Gastroesophageal sphincter (tissue), 4 donors: ENCODE data around the gene CCDC187. TPM values are rescaled to one million over a fixed set of nuclear protein-coding genes. Genes with fewer than 3 reads are reported as not detected.
"Not testable (repeated sequence)": the region's sequence is repeated elsewhere in the genome, so short reads cannot be mapped to it uniquely, and the experiment has no call there.

Experiments
- ATAC-seq: fragments of 150-250 bp; one replicate; pipeline ENCODE4 v1.9.1; 2016; ENCODE audit warnings: mild to moderate bottlenecking, moderate library complexity
- H3K27ac ChIP-seq, 4 donors: fragments of 200-600 bp; sonication (generic) in 3 of 4; 1 replicate in 3 of 4; 2 replicates in 1 of 4; pipeline ENCODE4 v1.5.1; 2016 to 2019
- H3K27me3 ChIP-seq: fragments of 200-600 bp; sonication (generic); one replicate; pipeline ENCODE4 v1.5.1; 2019
- H3K36me3 ChIP-seq, 2 donors: fragments of 200-600 bp; sonication (generic); one replicate each; pipeline ENCODE4 v1.5.1; 2019; ENCODE audit warnings: control low read depth in 1 of 2
- H3K4me1 ChIP-seq, 3 donors: fragments of 200-600 bp; sonication (generic); 1 replicate in 2 of 3; 2 replicates in 1 of 3; pipeline ENCODE4 v1.5.1; 2016 to 2019; ENCODE audit warnings: control low read depth in 2 of 3
- H3K4me3 ChIP-seq, 2 donors: fragments of 200-600 bp; sonication (generic); one replicate each; pipeline ENCODE4 v1.5.1; 2019; ENCODE audit warnings: mild to moderate bottlenecking in 1 of 2, moderate library complexity in 1 of 2
- H3K9me3 ChIP-seq, 3 donors: fragments of 200-600 bp; sonication (generic); one replicate each; pipeline ENCODE4 v1.5.1; 2017 to 2019; ENCODE audit warnings: control low read depth in 2 of 3
- CTCF ChIP-seq, 4 experiments: fragments of 200-600 bp in 2 of 4; fragments of 450-650 bp in 2 of 4; sonication (generic) in 1 of 4; IDR thresholded peaks; one replicate each; pipeline ENCODE4 v1.5.1; 2017 to 2019; ENCODE audit warnings: antibody characterized with exemption in 4 of 4, mild to moderate bottlenecking in 2 of 4, moderate library complexity in 2 of 4
- EP300 ChIP-seq: sonication (generic); formaldehyde crosslinking; IDR thresholded peaks from one replicate; pipeline ENCODE4 v1.6.1; 2017; ENCODE audit warnings: antibody characterized with exemption, mild to moderate bottlenecking
- POLR2A ChIP-seq, 2 donors: fragments of 450-650 bp; IDR thresholded peaks; one replicate each; pipeline ENCODE4 v1.6.1; 2017; ENCODE audit warnings: antibody characterized with exemption in 2 of 2, mild to moderate bottlenecking in 2 of 2, moderate library complexity in 1 of 2
- POLR2AphosphoS5 ChIP-seq: sonication (generic); formaldehyde crosslinking; IDR thresholded peaks from one replicate; pipeline ENCODE4 v1.6.1; 2017; ENCODE audit warnings: antibody characterized with exemption
- WGBS, 2 donors: methylation state at CpG; one replicate each; pipeline ENCODE4 v1.1.5; 2018; ENCODE audit warnings: low coverage in 1 of 2; 5-methylcytosine and 5-hydroxymethylcytosine counted together
- total RNA-seq, 4 donors: library from RNA; depleted of rRNA; stranded (reverse); fragments of >200 nt; gene quantifications; one replicate each; pipeline ENCODE4 v1.1.0, GENCODE V29; 2016

Gene CCDC187
- total RNA-seq, 4 donors from 2014 or later, result not detected

DNA sequence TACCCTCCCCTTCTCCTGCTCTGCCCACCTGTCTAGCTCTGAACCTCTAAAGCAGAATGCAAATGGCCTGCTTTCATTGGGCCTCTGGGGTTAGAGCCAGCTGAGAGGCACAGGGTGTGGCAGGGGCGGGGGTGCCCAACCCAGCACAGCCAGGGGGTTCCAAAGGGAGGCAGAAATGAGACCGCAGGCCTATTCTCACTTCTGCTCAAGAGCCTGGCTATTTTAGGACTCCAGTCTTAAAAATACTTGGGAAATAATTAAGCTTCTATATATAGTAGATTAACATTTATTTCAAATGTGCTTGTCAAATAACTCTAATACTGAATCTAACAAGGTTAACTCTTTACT lies 63.9 kb downstream of the CCDC187 start:
- ATAC-seq, result no peak
- H3K9me3 ChIP-seq, result no peaks in the 10 kb centered on the region
- whole genome bisulfite sequencing, 2 donors, result 50 to 100% methylated on average over 1 to 2 of the region's 2 CpGs
- H3K4me1 ChIP-seq, result peaks cover 3 to 44% (median 7%) of the 10 kb centered on the region in 3 donors
- TF ChIP-seq POLR2AphosphoS5 (no peak), POLR2A (IDR thresholded peaks at IDR 0.05) (no peak), EP300 (no peak), CTCF (IDR thresholded peaks at IDR 0.05) (no peak)
- no peak overlapping the region for H3K27ac ChIP-seq
- H3K27me3 ChIP-seq, result no peaks in the 10 kb centered on the region
- H3K4me3 ChIP-seq, result no peak overlapping the region
- peaks cover 0 to 26% of the 10 kb centered on the region in 2 donors for H3K36me3 ChIP-seq

DNA sequence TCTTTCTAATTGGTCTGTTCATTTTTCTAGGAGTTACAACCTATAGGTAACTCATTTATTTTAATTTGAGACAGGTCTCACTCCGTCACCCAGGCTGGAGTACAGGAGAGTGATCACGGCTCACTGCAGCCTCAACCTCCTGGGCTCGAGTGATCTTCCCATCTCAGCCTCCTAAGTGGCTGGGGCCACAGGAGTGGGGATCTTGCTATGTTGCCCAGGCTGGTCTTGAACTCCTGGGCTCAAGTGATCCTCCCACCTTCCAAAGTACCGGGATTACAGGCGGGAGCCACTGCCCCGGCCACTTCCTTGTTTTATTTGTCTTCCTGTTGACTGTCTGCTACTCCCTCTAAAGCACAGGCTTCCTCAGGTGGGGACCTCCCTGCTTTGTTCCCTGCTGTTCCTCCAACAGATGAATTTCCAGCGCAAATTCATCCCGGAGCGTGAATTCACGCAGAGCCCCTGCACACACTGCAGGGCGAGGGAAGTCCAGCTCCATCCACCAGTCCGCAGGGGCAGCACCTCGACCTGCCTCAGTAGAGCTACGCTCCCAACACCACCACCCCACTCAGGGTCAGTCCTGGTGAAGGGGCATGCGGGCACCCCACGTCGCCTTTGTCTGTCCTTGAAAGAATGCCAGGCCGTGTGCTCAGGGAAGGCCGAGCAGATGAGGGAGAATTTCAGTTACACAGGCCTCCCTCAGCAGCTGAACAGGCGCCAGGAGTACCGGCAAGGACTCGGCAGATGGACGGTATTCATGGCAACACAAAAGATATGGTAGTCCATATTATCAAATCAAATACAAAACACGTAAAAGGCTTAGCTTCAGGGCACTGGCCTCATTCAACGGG lies 64.5 kb downstream of the CCDC187 start:
- Histone ChIP-seq H3K27ac (no peak overlapping the region), H3K4me3 (no peak overlapping the region), H3K27me3 (no peaks in the 10 kb centered on the region), H3K36me3 (peaks cover 0 to 32% of the 10 kb centered on the region in 2 donors), H3K9me3 (no peaks in the 10 kb centered on the region), H3K4me1 (peaks cover 0 to 38% (median 1%) of the 10 kb centered on the region in 3 donors)
- ATAC-seq, result peak; percentile 34
- TF ChIP-seq POLR2A (IDR thresholded peaks at IDR 0.05) (no peak), CTCF (IDR thresholded peaks at IDR 0.05) (no peak), EP300 (no peak), POLR2AphosphoS5 (no peak)
- WGBS, 2 donors, result 53 to 60% methylated on average over 5 to 6 of the region's 25 CpGs

GRCh38 chr9:136238342-136238732 lies 65.6 kb downstream of the CCDC187 start:
- Histone ChIP-seq H3K9me3 (no peaks in the 10 kb centered on the region), H3K36me3 (peaks cover 0 to 41% of the 10 kb centered on the region in 2 donors), H3K4me1 (peaks cover 0 to 28% (median 0%) of the 10 kb centered on the region in 3 donors), H3K27me3 (no peaks in the 10 kb centered on the region), H3K4me3 (no peak overlapping the region), H3K27ac (no peak overlapping the region)
- TF ChIP-seq POLR2A (IDR thresholded peaks at IDR 0.05) (no peak), POLR2AphosphoS5 (no peak), EP300 (no peak), CTCF (IDR thresholded peaks at IDR 0.05) (no peak)
- ATAC-seq, result no peak
- 64 to 80% methylated on average over 3 to 4 of the region's 12 CpGs for WGBS, 2 donors

GRCh38 chr9:136237486-136238341 lies 66.2 kb downstream of the CCDC187 start:
- peaks cover 0 to 21% (median 0%) of the 10 kb centered on the region in 3 donors for H3K4me1 ChIP-seq
- peaks cover 0 to 43% of the 10 kb centered on the region in 2 donors for H3K36me3 ChIP-seq
- WGBS, 2 donors, result 87 to 96% methylated on average over 5 to 6 of the region's 32 CpGs
- H3K27me3 ChIP-seq, result no peaks in the 10 kb centered on the region
- H3K9me3 ChIP-seq, result no peaks in the 10 kb centered on the region
- H3K4me3 ChIP-seq, result no peak overlapping the region
- no peak for ATAC-seq
- TF ChIP-seq POLR2AphosphoS5 (no peak), CTCF (IDR thresholded peaks at IDR 0.05) (no peak), EP300 (no peak), POLR2A (IDR thresholded peaks at IDR 0.05) (no peak)
- no peak overlapping the region for H3K27ac ChIP-seq

DNA sequence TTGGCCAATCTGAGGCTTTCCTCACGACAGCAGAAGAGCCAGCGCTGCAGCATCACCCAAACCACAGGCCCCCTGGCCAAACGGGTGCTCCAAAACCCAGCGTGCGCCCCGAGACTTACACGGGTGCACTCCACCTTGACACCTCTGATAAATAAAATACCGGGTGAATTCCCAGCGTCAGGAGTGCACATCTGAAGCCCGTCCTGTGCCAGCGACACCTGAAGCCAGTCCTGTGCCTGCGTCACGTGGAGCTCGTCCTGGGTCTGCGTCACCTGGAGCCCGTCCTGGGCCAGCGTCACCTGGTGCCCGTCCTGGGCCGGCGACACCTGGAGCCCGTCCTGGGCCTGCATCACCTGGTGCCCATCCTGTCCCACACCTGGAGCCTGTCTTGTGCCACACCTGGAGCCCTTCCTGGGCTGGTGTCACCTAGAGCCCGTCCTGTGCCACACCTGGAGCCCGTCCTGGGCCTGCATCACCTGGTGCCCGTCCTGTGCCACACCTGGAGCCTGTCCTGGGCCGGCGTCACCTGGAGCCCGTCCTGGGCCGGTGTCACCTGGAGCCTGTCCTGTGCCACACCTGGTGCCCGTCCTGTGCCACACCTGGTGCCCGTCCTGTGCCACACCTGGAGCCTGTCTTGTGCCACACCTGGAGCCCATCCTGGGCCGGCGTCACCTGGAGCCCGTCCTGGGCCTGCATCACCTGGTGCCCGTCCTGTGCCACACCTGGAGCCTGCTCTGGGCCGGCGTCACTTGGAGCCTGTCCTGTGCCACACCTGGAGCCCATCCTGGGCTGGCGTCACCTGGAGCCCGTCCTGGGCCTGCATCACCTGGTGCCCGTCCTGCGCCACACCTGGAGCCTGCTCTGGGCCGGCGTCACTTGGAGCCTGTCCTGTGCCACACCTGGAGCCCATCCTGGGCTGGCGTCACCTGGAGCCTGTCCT lies 67.2 kb downstream of the CCDC187 start:
- H3K4me3 ChIP-seq, H3K27ac ChIP-seq, ATAC-seq, H3K27me3 ChIP-seq, H3K9me3 ChIP-seq: not testable (repeated sequence)
- Histone ChIP-seq H3K36me3 (peaks cover 0 to 44% of the 10 kb centered on the region in 2 donors), H3K4me1 (peaks cover 0 to 19% (median 0%) of the 10 kb centered on the region in 3 donors)
- 95 to 97% methylated on average over 7 to 12 of the region's 43 CpGs for WGBS, 2 donors
